Right kidney (tissue), 1 donor: ENCODE data around the gene VAV3.

Experiments used
- DNase-seq: peaks from one replicate; pipeline ENCODE4 v3.0.0-alpha.2; 2016

VAV3 gene

DNA sequence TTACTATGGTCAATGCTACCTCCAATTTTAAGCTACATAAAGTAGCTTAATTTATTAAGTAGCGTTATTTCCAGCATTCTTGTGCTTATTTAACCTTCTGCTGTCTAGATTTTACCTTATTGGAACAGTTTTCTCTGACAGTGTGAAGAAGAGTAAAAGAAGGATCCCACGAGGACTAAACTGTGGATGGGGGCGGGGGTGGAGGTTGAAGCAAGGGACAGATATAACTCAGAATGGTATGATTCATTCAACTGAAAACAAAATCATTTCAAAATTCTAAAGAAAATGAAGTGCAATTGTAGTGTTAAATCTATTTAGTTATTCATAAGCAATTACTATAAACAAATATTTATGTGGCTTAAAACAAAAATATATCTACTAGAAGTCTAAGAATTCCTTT, 11.5 kb upstream of the VAV3 start:
- DNase-seq: no peak

DNA sequence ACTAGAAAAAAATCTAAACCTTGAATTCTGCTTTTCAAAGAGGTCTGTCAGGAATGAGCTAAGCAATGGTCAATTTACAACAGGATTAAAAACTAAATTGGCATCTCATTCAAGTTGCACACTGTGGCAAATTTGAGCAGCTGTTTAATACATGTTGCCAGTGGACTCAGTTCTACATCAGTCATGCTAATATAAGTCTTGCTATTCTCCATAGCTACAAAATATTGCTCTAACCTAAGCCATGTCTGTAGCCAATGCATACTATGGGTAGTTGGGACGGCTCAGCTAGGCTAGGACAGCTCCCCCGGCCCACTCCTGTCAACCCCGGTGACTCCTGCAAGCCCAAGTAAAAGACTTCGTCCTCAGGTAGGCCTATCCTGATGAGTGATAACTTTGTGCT, 10.9 kb upstream of the VAV3 start:
- no peak for DNase-seq

DNA sequence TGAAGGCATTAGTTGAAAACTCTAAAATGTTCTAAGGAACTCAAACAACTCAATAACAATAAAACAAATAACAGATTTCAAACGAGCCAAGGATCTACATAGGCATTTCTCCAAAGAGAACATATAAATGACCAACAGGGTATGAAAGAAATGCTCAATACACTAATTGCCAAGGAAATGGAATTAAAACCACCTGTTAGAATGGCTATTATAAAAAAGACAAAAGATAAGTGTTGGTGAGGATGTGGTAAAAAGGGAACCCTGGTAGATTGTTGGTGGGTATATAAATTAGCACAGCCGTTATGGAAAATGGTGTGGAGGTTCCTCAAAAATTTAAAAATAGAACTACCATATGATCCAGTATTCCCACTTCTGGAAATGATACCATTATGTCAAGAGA, 9.1 kb upstream of the VAV3 start:
- no peak for DNase-seq

DNA sequence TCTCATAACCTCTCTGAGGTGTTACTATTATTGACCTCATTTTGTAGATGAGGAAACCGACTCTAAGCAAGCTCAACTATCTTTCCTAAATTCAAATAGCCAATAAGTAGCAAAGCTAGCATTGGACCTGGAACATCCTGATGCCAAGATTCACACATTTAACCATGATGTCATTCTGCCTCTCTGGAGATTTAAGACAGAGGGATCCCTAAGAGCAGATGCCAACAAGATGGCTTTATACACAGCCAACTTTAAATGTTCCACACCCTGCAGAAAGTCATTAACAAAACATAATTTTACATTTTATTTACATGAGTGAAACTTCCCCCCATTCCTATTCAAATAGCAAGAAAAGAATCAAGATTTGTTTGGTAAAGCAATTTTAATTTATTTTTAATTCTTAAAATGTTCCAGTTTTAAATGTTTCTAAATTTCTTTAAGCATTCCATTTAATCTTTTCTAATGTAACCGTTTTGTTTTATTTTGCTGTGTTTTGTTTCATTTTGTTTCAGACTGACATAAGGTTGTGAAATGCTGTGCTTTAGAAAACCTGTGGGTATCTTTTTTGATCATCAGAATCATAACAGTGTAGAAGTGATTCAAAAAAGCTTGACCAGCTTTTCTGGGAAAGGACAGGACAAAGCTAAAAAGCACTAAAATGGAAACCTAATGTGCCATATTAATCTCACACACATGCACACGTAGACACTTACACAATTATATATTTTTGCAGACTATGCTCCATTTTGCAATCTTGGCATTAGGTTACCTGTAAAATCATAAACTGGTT, 7.6 kb upstream of the VAV3 start:
- DNase-seq: no peak

DNA sequence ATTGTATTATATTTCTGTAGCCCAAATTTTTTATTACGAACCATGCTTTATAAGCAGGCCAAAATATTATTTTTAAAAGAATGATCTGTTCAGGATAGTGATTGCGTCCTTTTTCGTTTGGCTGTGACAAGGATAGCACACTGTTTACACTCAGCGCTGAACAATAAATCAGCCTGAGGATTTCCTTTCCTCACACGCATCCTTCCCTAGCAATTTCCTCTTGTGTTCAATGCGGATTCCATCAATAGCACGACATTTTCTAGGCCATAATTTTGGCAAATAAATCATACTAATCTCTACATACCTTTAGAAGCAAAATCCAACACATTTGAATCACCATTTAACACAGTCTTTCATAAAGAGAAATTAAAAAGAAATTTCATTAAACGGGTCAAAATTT, 1.6 kb upstream of the VAV3 start:
- no peak for DNase-seq

DNA sequence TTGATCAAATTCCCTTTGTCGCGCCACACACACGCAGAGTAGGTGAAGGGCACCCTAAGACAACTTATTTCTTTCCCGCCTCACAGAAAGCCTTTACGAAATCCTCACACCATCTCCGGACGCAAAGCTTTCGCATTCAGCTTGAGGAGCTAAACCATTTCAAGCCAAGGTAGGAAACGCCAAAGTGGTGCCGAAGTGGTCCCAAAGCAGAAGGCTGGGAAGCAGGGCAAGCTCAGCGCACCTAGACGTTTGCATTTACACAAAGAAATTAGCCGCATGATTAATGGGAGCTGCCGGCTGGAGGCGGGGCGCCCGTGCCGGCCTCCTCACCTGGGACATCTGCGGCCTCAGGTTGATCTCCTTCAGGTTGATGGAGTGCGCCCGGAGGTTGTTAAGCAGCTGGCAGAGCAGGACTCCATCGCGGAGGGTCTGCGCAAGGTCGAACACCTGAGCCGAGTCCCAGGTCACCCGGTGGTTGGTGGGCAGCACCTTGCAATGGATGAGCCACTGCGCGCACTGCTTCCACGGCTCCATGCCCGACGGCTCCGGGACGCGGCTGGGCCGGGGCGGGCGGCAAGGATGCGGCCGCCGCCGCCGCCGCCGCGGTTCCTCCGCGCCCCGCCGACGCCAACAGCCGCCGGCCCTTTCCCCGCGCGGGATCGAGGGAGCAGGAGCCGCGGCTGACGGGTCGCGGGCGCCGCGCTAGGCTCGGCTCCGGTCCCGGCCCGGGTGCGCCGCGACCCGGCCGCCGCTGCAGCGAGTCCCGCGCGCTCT, 457 bp downstream of the VAV3 start:
- peak; percentile 82 for DNase-seq

DNA sequence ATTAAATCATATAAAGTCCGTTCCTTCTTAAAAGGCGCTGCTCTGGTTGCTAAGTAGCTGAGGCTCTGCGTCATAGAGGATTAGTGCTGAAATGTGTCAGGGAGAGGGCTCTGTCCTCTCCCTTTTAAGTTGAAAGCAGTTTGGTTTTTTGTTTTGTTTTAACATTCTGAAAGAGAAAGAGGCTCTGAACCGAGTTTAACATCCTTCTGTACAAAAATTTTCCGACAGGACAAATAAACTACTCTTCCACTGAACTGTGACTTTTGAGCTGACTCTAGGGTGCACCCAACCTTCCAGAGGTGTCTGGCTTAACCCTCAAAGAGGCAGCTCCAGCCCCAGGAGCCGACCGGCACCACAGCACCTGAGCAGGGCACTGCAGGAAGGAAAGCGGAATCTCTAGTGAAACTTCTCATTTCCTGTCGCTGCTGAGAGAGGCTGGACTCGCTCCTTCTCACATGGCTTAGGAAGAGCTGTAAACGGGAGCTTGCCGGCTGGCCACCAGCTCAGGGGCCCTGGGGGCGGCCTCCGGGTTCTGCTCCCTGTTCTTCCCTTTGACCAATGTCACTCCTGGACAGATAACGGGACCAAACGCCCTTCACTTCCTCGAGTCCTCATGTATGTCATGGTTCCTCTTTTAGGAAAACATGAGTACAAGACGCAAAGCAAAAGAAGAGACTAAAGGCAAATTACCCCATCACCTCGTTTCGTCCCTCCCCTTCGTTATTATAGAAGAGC, 1.2 kb downstream of the VAV3 start:
- peak; percentile 71 for DNase-seq

DNA sequence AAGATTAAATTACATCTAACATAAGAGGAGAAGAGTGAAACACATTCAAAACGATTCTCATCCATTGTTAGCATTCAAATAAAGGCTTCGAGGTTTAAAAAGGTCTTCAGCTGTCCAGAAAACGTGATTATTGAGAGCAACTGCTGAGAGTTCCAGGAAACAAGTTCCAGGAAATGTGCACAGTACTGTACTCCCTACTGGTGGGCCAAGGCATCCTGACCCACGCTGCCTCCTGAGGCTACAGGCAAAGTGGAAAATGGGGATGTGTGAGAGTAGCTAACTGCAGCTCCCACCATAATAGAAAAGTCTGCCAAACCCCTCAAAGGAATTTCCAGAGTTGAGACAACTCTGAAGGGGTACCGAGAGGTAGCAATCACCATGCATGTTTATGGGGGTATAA, 2.0 kb downstream of the VAV3 start:
- peak; percentile 12 for DNase-seq

DNA sequence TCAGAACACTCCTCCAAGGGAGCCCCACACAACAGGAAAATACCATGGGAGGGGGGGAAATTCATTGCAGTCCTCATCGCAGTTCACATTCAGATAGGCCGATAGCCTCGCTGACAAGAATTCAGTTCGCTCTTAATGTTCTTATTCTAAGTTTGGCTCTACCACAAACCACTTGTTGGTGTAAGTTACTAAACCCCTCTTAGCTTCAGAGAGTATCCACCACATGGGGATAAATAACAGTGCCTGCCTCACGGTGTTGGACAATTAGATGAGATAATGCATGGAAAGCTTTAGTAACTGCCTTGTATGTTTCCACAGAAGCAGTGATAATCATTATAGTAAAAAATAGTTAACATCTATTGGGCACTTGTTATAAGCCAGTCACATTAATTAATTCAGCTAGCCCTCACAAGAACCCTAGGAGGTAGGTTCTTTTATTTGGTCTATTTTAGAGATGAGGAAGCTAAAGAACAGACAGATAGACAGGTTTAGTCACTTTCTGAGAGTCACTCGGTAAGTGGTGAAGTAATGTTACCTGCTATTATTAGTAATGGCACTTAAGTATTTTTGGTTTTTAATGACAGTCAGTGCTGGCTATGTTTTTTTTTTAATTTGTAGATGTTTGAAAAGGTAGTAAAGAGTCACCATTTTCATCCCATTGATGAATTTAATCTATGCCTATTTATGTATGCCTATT, 10.1 kb downstream of the VAV3 start:
- no peak for DNase-seq

DNA sequence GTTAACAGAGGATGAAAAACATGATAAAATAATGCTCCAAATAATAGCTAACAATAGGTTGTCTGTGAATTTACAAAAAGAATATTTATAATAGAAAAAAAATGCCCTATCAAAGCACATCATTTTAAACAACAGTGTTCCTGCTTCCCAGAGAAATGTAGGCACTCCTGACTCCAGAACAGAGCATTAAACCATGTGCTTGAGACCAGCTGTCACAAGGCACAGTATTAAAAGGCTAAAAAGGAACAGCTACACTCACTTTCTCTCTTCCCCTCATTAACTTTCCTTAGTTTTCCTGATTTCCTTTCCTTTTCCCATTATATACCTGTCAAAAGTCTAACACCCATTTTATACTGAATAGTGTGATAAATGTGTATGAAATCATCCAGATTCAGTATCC, 10.9 kb downstream of the VAV3 start:
- DNase-seq: no peak

DNA sequence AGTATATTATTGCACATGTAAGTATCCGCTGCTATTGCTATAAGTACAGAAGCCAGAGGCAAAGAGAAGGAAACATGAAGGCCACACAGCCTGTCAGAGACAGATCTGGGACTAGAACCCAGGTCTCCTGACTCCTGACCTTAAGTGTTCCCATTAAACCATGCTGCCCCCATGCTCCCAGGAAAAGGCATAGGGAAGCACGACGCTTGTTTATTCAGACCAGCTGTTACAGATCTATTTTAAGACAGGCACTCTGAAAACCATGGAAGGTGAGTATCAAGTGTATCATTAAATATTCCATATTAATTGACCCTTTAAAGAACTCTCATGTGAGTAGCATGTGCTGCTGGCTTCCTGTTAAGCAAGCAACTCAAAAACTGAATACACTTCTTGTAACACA, 11.4 kb downstream of the VAV3 start:
- no peak for DNase-seq

DNA sequence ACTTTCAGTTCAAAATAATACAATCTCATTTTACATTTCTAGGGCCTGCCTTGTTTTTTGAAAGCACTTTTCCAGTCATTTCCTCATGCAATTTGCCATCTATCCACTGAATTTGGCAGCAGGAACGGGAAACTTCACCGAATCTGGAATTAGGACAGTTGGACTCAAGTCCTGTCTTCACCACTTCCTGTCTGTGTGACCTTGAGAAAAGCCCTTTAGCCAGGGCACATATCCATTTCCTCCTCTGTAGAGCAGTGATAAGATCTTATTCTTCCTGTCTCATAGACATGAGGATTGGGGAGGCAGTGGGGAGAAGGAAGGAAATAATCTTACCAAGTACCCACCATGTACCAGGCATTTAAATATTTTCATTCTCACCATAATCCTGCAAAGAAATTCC, 12.0 kb downstream of the VAV3 start:
- DNase-seq: no peak

DNA sequence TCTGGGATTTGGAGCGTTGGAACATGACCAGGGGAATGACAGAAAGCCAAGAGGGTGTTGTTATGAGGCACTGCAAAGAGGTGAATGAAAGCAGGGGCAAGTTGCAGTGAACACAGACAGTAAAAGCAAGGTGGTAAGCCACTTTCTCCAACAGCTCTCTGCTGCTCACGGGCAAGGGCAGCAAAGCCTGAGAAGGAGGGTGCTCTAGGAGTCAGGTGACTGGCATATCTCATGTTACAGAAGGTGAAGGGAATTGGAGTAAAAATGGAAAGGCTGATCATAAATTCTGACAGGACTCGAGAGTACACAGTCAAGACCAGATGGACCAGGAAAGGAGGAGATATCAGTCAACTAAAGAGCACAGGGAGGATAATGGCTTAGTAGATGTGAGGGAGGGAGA, 14.5 kb downstream of the VAV3 start:
- DNase-seq: no peak

DNA sequence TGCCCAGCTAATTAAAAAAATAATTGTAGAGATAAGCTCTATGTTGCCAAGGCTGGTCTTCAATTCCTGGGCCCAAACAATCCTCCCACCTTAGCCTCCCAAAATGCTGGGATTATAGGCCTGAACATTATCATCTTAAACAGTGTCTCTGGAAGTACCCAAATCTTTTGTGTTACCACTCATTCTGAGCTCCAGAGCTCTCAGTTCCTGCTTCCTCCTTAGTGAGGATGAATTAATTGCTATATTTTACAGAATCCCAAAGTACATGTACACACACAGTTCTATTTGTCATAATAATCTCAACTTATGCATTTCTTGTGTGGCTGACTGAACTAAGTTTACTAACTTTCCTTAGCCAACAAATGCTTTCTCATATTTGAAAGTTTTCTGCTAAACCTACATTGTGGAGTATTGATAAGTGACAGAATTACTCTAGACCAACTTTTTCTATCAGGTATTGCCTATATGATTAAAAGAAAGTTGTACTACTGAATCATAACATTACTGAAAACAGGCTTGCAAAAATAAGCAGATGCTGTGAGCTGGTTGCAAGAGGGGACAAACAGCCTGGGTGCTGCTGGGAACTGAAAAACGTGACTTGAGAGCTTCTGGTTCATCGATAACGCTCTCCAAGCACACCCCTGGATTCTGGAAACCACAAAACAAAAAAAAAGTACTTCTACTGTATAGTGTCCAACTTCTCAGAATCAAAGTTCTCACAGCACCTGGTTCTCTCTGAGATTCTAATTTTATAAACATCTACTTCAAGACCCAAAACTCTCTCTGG, 15.3 kb downstream of the VAV3 start:
- DNase-seq: no peak

DNA sequence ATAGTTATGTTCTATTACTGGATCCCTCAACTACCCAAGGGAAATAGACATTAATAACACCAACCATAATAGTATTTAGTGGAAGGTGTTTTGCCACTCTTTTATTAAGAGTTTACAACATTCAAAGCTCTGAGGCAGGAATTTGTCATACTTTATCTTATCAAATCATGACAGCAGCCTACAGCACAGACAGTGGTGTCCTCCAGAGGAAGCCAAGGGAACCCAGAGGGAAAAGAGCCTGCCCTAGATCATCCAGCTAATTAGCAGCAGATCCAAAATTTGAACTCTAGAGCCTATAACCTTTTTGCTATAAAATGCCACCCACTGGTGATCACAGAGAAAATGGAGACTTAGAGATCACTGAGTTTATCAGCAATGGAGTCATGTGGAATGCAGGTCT, 18.2 kb downstream of the VAV3 start:
- no peak for DNase-seq

DNA sequence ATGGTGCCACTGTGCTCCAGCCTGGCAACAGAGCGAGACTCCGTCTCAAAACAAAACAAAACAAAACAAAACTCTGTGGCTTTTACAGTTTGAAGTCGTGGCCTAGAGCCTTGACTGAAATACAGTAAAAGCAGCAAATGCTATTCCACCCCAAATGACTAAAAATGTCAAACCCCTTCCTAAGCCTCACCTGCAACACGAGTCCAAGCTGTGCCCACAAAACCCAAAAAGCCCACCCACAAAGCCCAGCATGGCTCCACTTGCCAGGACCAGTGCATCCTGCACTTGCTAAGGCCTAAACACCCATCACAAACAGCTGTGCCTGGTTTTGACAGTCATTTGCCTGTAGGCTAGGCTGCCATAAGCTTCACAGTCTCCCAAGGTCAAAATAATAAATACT, 21.3 kb downstream of the VAV3 start:
- no peak for DNase-seq

DNA sequence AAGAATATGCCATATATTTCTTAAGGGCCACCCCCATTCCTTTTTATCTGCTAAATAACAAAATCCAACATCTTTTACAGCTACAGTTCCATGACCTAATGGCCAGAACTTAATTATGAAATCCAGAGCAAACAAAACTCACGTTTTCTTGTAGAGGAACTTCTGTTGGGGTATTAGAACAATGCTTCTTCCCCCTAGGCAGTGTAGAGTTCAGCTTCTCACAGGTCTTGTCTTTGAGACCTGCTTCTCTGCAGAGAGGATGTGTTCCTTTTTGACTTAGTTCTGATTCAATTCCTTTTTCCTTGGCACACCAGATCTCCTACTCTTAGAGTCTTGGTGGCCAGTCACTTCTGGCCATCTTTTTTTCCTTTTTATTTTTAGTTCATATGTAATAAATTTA, 22.2 kb downstream of the VAV3 start:
- DNase-seq: no peak

DNA sequence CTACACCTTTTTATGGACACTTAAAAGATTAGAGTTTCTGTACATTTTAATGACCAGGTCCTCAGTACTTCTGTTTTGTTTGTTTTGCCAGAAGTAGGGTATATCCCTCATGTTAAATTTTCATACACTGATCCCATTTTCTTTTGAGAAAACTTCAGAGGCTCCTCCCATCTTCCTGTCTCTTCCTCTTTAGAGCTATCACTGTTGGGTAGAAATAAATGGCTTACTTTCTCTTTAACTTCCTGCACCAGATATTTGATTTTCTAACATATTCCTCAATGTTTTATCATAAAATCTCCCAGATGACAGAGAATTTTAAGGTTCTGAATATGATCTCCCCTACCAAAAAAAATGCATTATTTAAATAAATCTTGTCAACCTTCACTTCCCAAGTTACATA, 23.4 kb downstream of the VAV3 start:
- DNase-seq: no peak

DNA sequence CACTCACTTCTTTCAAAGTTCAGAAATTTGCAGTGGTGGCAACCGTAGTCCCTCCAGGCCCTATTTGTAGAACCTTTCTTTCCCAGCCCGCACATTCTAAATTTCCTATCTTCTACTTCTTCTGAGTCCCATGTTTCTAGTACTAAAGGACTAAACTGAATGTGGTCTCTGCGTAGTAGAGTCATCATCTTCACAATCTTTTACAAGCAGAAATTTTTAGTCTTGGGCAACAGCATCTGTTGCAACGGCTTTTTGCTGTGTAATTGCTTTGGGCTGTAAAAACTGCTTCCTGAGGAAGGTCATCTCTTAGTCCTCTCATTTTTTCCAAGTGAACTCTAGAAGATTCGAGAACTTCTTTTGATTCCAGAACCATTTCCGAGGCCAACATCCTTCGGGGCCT, 23.9 kb downstream of the VAV3 start:
- no peak for DNase-seq

DNA sequence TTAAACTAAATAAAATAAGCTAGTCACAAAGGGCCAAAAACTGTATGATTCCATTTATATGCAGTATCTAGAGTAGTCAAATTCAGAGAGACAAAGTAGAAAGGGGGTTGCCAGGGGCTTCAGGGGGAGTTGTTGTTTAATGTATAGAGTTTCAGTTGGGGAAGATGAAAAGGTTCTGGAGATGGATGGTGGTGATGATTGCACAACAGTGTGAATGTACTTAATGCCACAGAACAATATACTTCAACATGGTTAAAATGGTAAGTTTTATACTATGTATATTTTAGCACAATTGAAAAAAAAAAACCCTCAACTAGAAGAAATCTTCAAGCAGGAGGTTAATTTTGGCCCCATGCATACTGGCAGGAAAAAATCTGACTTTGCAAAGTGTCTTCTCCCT, 24.3 kb downstream of the VAV3 start:
- no peak for DNase-seq

DNA sequence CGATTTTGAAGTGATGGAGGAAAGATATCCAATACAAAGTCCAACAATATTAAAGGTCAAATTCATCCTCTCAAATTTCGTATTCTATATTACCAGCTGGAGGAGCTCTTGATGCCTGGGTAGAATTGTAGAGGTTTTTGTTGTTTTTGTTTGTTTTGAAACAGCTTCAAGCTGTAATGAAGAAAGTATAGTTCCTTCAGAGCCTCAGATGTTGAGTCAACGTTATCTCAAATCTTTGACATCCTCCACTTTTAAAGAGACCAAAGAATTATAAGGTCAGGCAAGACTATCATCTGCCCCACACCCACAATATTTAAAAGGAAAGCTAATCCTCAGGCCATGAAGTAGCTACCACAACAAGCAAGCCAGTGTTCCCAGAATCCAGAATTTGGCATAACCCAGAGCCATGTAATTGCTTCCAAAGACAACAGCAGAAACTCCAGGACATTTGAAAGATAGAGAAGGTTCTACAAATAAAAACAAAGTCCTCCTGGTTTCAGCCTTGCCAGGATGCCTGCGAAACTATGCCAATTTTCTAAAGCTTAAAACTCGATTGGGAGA, 24.9 kb downstream of the VAV3 start:
- no peak for DNase-seq

DNA sequence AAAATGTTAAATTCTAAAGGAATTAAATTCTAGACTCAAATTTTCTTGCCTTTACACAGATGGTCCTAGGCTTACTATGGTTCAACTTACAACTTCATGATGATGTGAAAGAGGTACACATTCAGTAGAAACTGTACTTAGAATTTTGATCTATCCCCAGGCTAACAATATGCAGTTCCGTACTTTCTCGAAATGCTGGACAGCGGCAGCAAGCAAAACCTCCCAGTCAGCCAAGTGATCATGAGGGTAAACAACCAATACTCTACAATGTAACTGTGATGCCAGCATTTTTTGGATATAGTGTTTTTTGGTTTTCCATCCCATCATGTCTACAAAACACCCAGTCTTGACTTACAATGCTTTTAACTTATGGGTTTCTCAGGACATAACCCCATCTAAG, 25.7 kb downstream of the VAV3 start:
- DNase-seq: no peak
